ENCODE data around the gene RAB20.

DNA sequence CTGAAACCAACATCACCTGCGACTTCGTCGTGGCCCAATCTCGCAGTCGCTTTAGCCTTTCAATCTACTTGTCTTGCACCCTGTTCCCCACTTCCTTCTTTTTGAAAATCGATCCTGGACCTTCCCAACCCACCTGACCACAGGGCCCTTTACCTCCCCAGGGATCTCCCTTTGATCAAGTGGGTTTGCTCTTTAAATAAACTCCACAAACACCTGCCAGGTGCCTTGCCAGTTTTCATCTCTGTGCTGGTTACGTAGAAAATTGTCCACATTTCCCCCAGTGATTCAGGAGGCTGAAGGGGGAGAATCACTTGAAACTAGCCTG lies 14.5 kb upstream of the RAB20 start:
- no peak for TF ChIP-seq NFRKB (IDR thresholded peaks at IDR 0.05)
- TF ChIP-seq FOXM1 (IDR thresholded peaks at IDR 0.05; ENCODE audit: borderline replicate concordance) = no peak
- TF ChIP-seq L3MBTL2 (conservative IDR thresholded peaks at IDR 0.05) = no peak
- TF ChIP-seq ARNT (IDR thresholded peaks at IDR 0.05) = no peak
- no peak for TF ChIP-seq FOXA1 (IDR thresholded peaks at IDR 0.05)
- no peak for TF ChIP-seq SP1 (IDR thresholded peaks at IDR 0.05)
- TF ChIP-seq TARDBP (IDR thresholded peaks at IDR 0.05) = no peak
- TF ChIP-seq BHLHE40 (IDR thresholded peaks at IDR 0.05; ENCODE audit: borderline replicate concordance) = no peak
- no peak for TF ChIP-seq SUZ12 (IDR thresholded peaks at IDR 0.05)
- TF ChIP-seq HDGF (IDR thresholded peaks at IDR 0.05; ENCODE audit: borderline replicate concordance) = no peak
- TF ChIP-seq, protein P1, sequence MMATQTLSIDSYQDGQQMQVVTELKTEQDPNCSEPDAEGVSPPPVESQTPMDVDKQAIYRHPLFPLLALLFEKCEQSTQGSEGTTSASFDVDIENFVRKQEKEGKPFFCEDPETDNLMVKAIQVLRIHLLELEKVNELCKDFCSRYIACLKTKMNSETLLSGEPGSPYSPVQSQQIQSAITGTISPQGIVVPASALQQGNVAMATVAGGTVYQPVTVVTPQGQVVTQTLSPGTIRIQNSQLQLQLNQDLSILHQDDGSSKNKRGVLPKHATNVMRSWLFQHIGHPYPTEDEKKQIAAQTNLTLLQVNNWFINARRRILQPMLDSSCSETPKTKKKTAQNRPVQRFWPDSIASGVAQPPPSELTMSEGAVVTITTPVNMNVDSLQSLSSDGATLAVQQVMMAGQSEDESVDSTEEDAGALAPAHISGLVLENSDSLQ (IDR thresholded peaks at IDR 0.05) = no peak
- no peak for TF ChIP-seq ELF4 (IDR thresholded peaks at IDR 0.05)
- TF ChIP-seq LEF1 (IDR thresholded peaks at IDR 0.05; ENCODE audit: borderline replicate concordance) = no peak
